K562 (cell line): Measurements from ENCODE around the gene RBM12. TPM values are rescaled to one million over a fixed set of nuclear protein-coding genes. Genes with fewer than 3 reads are reported as not detected.

Experiments
- ATAC-seq: fragments of 200-7000 bp; cut with Tn5 transposase; 3 replicates; pipeline ENCODE4 v1.9.1; 2020; ENCODE audit warnings: moderate library complexity
- BruUV-seq: library from RNA; stranded (reverse); fragments of 400-500 nt; replicated peaks from 2 replicates; lab custom pipeline; 2021; lab: Mats Ljungman, UMichigan
- CTCF ChIA-PET: fragments of 300-600 bp; formaldehyde crosslinking; extraction: SDS; loops from one replicate; lab custom pipeline; 2021; ENCODE audit warnings: low intra/inter-chr PET ratio; lab: Yijun Ruan, JAX
- POLR2A ChIA-PET: fragments of 300-600, 350-650 bp; sonication (Branson Sonifier 250); formaldehyde crosslinking; extraction: SDS; loops from one replicate; lab custom pipeline; 2021; ENCODE audit warnings: antibody characterized with exemption, inconsistent platforms; lab: Yijun Ruan, JAX
- DNase-seq, 4 experiments: peaks; one replicate each; pipeline versions ENCODE4 v3.0.0 to v3.0.0-alpha.2; 2011 to 2018; ENCODE audit warnings: low spot score in 3 of 4, mixed read lengths in 3 of 4; ENCODE audit errors: extremely low read depth in 1 of 4
- FAIRE-seq: peaks from 2 replicates; lab custom pipeline; 2011; peaks lifted over from hg19 to GRCh38; lab: Jason Lieb, UNC
- H2AFZ ChIP-seq: 2 replicates; pipeline ENCODE4 v1.6.0; 2011; ENCODE audit warnings: low read depth, low read length, control low read depth, inconsistent platforms
- H3K27ac ChIP-seq: fragments of 200-600 bp; 3 replicates; pipeline ENCODE4 v1.8.0; 2011; ENCODE audit warnings: low read depth, mild to moderate bottlenecking, control low read depth, inconsistent platforms, low read length, moderate library complexity, mixed read lengths; ENCODE audit errors: extremely low read depth
- H3K27me3 ChIP-seq, 2 experiments: fragments of 300-600 bp in 1 of 2; 2 replicates in 1 of 2; 3 replicates in 1 of 2; pipeline versions ENCODE4 v1.6.0 to v1.8.0; 2011; ENCODE audit warnings: inconsistent platforms in 2 of 2, low read length in 2 of 2, mild to moderate bottlenecking in 1 of 2, mixed read lengths in 1 of 2, moderate library complexity in 1 of 2; ENCODE audit not compliant: control insufficient read depth in 2 of 2, insufficient read depth in 2 of 2
- H3K36me3 ChIP-seq: fragments of 300-600 bp; 3 replicates; pipeline ENCODE4 v1.8.0; 2011; ENCODE audit warnings: mild to moderate bottlenecking, low read length, inconsistent platforms; ENCODE audit not compliant: control insufficient read depth, insufficient read depth
- H3K4me1 ChIP-seq, 2 experiments: fragments of 200-600 bp in 1 of 2; replicated peaks in 1 of 2; 2 replicates in 1 of 2; 3 replicates in 1 of 2; pipeline versions ENCODE4 v1.5.1 to v1.8.0; 2011; ENCODE audit warnings: inconsistent platforms in 2 of 2, low read length in 2 of 2, mild to moderate bottlenecking in 1 of 2, mixed read lengths in 1 of 2, moderate library complexity in 1 of 2; ENCODE audit not compliant: control insufficient read depth in 2 of 2, insufficient read depth in 2 of 2
- H3K4me2 ChIP-seq: 2 replicates; pipeline ENCODE4 v1.6.1; 2011; ENCODE audit warnings: low read length, control low read depth, inconsistent platforms, mixed read lengths; ENCODE audit not compliant: insufficient read depth
- H3K4me3 ChIP-seq: fragments of 200-600 bp; sonication (generic), shearing (Covaris generic); 2 replicates; pipeline ENCODE4 v1.5.1; 2016; ENCODE audit warnings: control low read depth, inconsistent platforms
- H3K79me2 ChIP-seq: fragments of 200-600 bp; 3 replicates; pipeline ENCODE4 v1.8.0; 2011; ENCODE audit warnings: low read length, inconsistent platforms; ENCODE audit not compliant: control insufficient read depth, insufficient read depth
- H3K9ac ChIP-seq, 2 experiments: 2 replicates each; pipeline versions ENCODE4 v1.6.0 to v1.6.1; 2011; ENCODE audit warnings: low read depth in 2 of 2, low read length in 2 of 2, control low read depth in 1 of 2, inconsistent platforms in 1 of 2, mild to moderate bottlenecking in 1 of 2, mixed read lengths in 1 of 2; ENCODE audit not compliant: insufficient read depth in 1 of 2
- H3K9me1 ChIP-seq: one replicate; pipeline ENCODE4 v1.6.0; 2011; ENCODE audit warnings: inconsistent platforms, mild to moderate bottlenecking, low read length, moderate library complexity; ENCODE audit not compliant: control insufficient read depth, insufficient read depth
- H3K9me3 ChIP-seq: replicated peaks from 2 replicates; pipeline ENCODE4 v1.5.1; 2011; ENCODE audit warnings: low read depth, low read length, inconsistent platforms; ENCODE audit not compliant: control insufficient read depth, insufficient read depth
- H4K20me1 ChIP-seq: replicated peaks from 2 replicates; pipeline ENCODE4 v1.6.1; 2011; ENCODE audit warnings: low read length, inconsistent platforms, mixed read lengths; ENCODE audit not compliant: control insufficient read depth, insufficient read depth
- CTCF ChIP-seq, 3 experiments: IDR thresholded peaks in 2 of 3; conservative IDR thresholded peaks in 1 of 3; 2 replicates each; pipeline ENCODE4 v1.5.1; 2011 to 2012; ENCODE audit warnings: low read length in 3 of 3, mild to moderate bottlenecking in 3 of 3, control low read depth in 2 of 3, improper control_type of control experiment in 1 of 3, inconsistent platforms in 1 of 3, low read depth in 1 of 3, mixed read lengths in 1 of 3, moderate library complexity in 1 of 3; ENCODE audit not compliant: insufficient read depth in 2 of 3
- PRDM10 ChIP-seq: fragments of 450-650 bp; IDR thresholded peaks from 2 replicates; pipeline ENCODE4 v1.6.1; 2018; ENCODE audit not compliant: partially characterized antibody
- RAD21 ChIP-seq, 2 experiments: fragments of 250-450 bp in 1 of 2; fragments of 450-650 bp in 1 of 2; sonication (Bioruptor Pico) in 1 of 2; formaldehyde crosslinking in 1 of 2; IDR thresholded peaks in 1 of 2; conservative IDR thresholded peaks in 1 of 2; 2 replicates each; pipeline versions ENCODE4 v1.4.0 to v1.8.0; 2020 to 2022; ENCODE audit warnings: mild to moderate bottlenecking in 2 of 2, moderate library complexity in 1 of 2
- SFPQ ChIP-seq: fragments of 200-400 bp; formaldehyde crosslinking; IDR thresholded peaks from 2 replicates; pipeline ENCODE4 v1.6.1; 2017; ENCODE audit warnings: mild to moderate bottlenecking, low read depth, low read length, moderate library complexity
- SPI1 ChIP-seq: IDR thresholded peaks from 2 replicates; pipeline ENCODE4 v1.6.1; 2011; ENCODE audit warnings: low read depth, low read length, control low read depth, borderline replicate concordance
- TAF15 ChIP-seq: fragments of 200-400 bp; formaldehyde crosslinking; IDR thresholded peaks from 2 replicates; pipeline ENCODE4 v1.6.1; 2017; ENCODE audit warnings: mild to moderate bottlenecking, low read depth, low read length, moderate library complexity
- TRIM24 ChIP-seq, 2 experiments: fragments of 450-650 bp; IDR thresholded peaks; 2 replicates each; pipeline ENCODE4 v1.6.1; 2016
- USF2 ChIP-seq: sonication (generic); formaldehyde crosslinking; IDR thresholded peaks from 2 replicates; pipeline ENCODE4 v1.5.0; 2020; ENCODE audit warnings: missing genetic modification reagents
- ZBTB26 ChIP-seq: fragments of 450-650 bp; formaldehyde crosslinking; IDR thresholded peaks from 2 replicates; pipeline ENCODE4 v1.4.0; 2022; ENCODE audit warnings: missing genetic modification characterization
- ZBTB7A ChIP-seq: IDR thresholded peaks from 2 replicates; pipeline ENCODE4 v1.6.1; 2011; ENCODE audit warnings: low read depth, mild to moderate bottlenecking, low read length, moderate library complexity, borderline replicate concordance; ENCODE audit not compliant: control insufficient read depth
- ZNF77 ChIP-seq: fragments of 250-450 bp; sonication (Bioruptor Pico); IDR thresholded peaks from 2 replicates; pipeline ENCODE4 v1.5.0; 2020
- WGBS: fragments of 100-300 bp; shearing (Covaris generic); methylation state at CpG from one replicate; pipeline ENCODE4 v1.1.6; 2016; ENCODE audit warnings: low coverage, mixed read lengths; ENCODE audit not compliant: insufficient coverage; ENCODE audit errors: missing lambda C conversion rate; 5-methylcytosine and 5-hydroxymethylcytosine counted together
- in situ Hi-C: fragments of 300-500 bp; cut with MboI; formaldehyde crosslinking; loops from 4 replicates; pipeline ENCODE4 v1.15.0; 2018; ENCODE audit warnings: inconsistent platforms, mixed read lengths
- intact Hi-C: fragments of 100-400 bp; cut with micrococcal nuclease; formaldehyde crosslinking; loops from 2 replicates; pipeline ENCODE4 v1.14.2; 2022
- polyA plus RNA-seq, 8 experiments: library from polyadenylated mRNA; depleted of rRNA in 4 of 8; stranded (reverse) in 5 of 8; unstranded in 3 of 8; fragments of >200 nt; fragmentation: Nextera tagmentation in 2 of 8; fragmentation: Illumina TruSeq in 1 of 8; extraction: Ambion mirVana in 2 of 8; extraction: Trizol in 1 of 8; gene quantifications; 2 replicates each; pipeline versions ENCODE4 v1.2.1 to v1.2.3, GENCODE V29; 2011 to 2014; ENCODE audit warnings: inconsistent platforms in 1 of 8, missing spikeins in 1 of 8
- total RNA-seq, 7 experiments: library from RNA; depleted of rRNA in 6 of 7; stranded (reverse); fragments of >200 nt in 6 of 7; fragmentation: Illumina TruSeq in 2 of 7; extraction: Trizol in 2 of 7; gene quantifications; 2 replicates each; pipeline versions ENCODE4 v1.2.1 to v1.2.3, GENCODE V29; 2011 to 2021; ENCODE audit warnings: low replicate concordance in 1 of 7

Gene RBM12
- total and polyA plus RNA-seq, 9 of the 15 experiments (the other 6 are each of a cell fraction or from before 2014, with no cell fraction given), result 5.0 to 162 (median 73.3) TPM

- no peak overlapping the region for H2AFZ ChIP-seq
- peaks cover 7 to 34% of the 10 kb centered on the region in 2 experiments for H3K4me1 ChIP-seq
- CTCF ChIA-PET, result no interaction called here
- peak; percentile 59 for ATAC-seq
- 3% methylated on average over 4 of the region's 4 CpGs for WGBS
- intact Hi-C loops (loop anchor here (5.0 kb wide), 1 partner anchor 92 kb away; no protein-coding TSS in a partner anchor), in situ Hi-C loops (no loop called here)
- POLR2A ChIA-PET, result interaction anchor here (2.6 kb wide), 1 partner anchor 11 kb away, joined by 6 read pairs; the partner anchor contains the start of gene SPAG4
- H3K27me3 ChIP-seq, result peaks cover 0 to 9% of the 10 kb centered on the region in 2 experiments; a peak in 2 of 5 replicates
- no peak overlapping the region for H3K9ac ChIP-seq
- no peak overlapping the region for H3K27ac ChIP-seq
- H3K4me2 ChIP-seq, result no peak overlapping the region
- no peaks in the 10 kb centered on the region for H3K9me1 ChIP-seq
- H3K79me2 ChIP-seq, result no peaks in the 10 kb centered on the region
- FAIRE-seq, result peak; percentile 55
- BruUV-seq, result no TSS peak
- no peaks in the 10 kb centered on the region for H3K36me3 ChIP-seq
- peak; percentile 54 to 59 (median 56) for DNase-seq
- no peak overlapping the region for H3K4me3 ChIP-seq
- H3K9me3 ChIP-seq, result no peaks in the 10 kb centered on the region
- H4K20me1 ChIP-seq, result no peaks in the 10 kb centered on the region
- no peak for TF ChIP-seq ZBTB26 (CRISPR knock-in tag)
- TF ChIP-seq TAF15, result no peak
- no peak for TF ChIP-seq TRIM24 (IDR thresholded peaks at IDR 0.05)
- TF ChIP-seq SFPQ, result no peak
- TF ChIP-seq ZNF77 (CRISPR knock-in tag), result no peak
- 0 out of 2 replicates have a peak, but pooled peaks have one; percentile 27 for TF ChIP-seq ZBTB7A
- TF ChIP-seq USF2, result no peak
- peak; percentile 59 to 69 (median 61) for TF ChIP-seq CTCF (IDR thresholded peaks at IDR 0.05 in 2 of 3, conservative IDR thresholded peaks at IDR 0.05 in 1 of 3; ENCODE audit: insufficient read depth in 2 of 3, low read depth in 1 of 3, low read length in 3 of 3)
- TF ChIP-seq RAD21 (CRISPR knock-in tag; conservative IDR thresholded peaks at IDR 0.05 in 1 of 2, IDR thresholded peaks at IDR 0.05 in 1 of 2), result peak in 1 of 2 experiments; percentile 42; a peak in 2 of 4 replicates
- TF ChIP-seq SPI1, result no peak
- no peak for TF ChIP-seq PRDM10
Observed at GRCh38 chr20:35604449-35604747, 60.3 kb downstream of the RBM12 start.
